HepG2 (cell line): ENCODE measurements around the gene NSUN2. TPM values are rescaled to one million over a fixed set of nuclear protein-coding genes. Genes with fewer than 3 reads are reported as not detected.

ENCODE experiments used
- ATAC-seq: fragments of 200-7000 bp; cut with Tn5 transposase; 3 replicates; pipeline ENCODE4 v1.9.1; 2020; ENCODE audit warnings: mild to moderate bottlenecking, moderate library complexity
- BruUV-seq: library from RNA; stranded (reverse); fragments of 400-500 nt; replicated peaks from 2 replicates; lab custom pipeline; 2021; lab: Mats Ljungman, UMichigan
- CTCF ChIA-PET: fragments of 300-600 bp; formaldehyde crosslinking; extraction: SDS; loops from one replicate; lab custom pipeline; 2021; ENCODE audit warnings: low total read pairs, inconsistent platforms, low intra/inter-chr PET ratio; lab: Yijun Ruan, JAX
- POLR2A ChIA-PET: fragments of 350-600 bp; sonication (Branson Sonifier 250); formaldehyde crosslinking; loops from one replicate; lab custom pipeline; 2020; ENCODE audit warnings: antibody characterized with exemption, inconsistent platforms; lab: Yijun Ruan, JAX
- DNase-seq: peaks from one replicate; pipeline ENCODE4 v3.0.0-alpha.2; 2015; ENCODE audit warnings: low spot score
- FAIRE-seq: peaks from 3 replicates; lab custom pipeline; 2011; peaks lifted over from hg19 to GRCh38; lab: Jason Lieb, UNC
- H2AFZ ChIP-seq: one replicate; pipeline ENCODE4 v1.6.1; 2011; ENCODE audit warnings: low read length, inconsistent platforms
- H3K27ac ChIP-seq: fragments of 300-600 bp; 3 replicates; pipeline ENCODE4 v1.8.0; 2011; ENCODE audit warnings: mixed run types, mild to moderate bottlenecking, mixed read lengths, low read length, inconsistent platforms; ENCODE audit not compliant: insufficient read depth; ENCODE audit errors: extremely low read length
- H3K27me3 ChIP-seq, 2 experiments: fragments of 200-600 bp in 1 of 2; 2 replicates in 1 of 2; 3 replicates in 1 of 2; pipeline versions ENCODE4 v1.6.0 to v1.8.0; 2011; ENCODE audit warnings: low read length in 2 of 2, mild to moderate bottlenecking in 2 of 2, moderate library complexity in 2 of 2, inconsistent platforms in 1 of 2; ENCODE audit not compliant: insufficient read depth in 2 of 2, control insufficient read depth in 1 of 2
- H3K36me3 ChIP-seq, 2 experiments: fragments of 200-600 bp in 1 of 2; replicated peaks in 1 of 2; 2 replicates in 1 of 2; 3 replicates in 1 of 2; pipeline versions ENCODE4 v1.5.1 to v1.8.0; 2011; ENCODE audit warnings: low read length in 2 of 2, inconsistent platforms in 1 of 2; ENCODE audit not compliant: insufficient read depth in 2 of 2, control insufficient read depth in 1 of 2
- H3K4me1 ChIP-seq: 2 replicates; pipeline ENCODE4 v1.5.1; 2012; ENCODE audit warnings: low read length, inconsistent platforms; ENCODE audit not compliant: insufficient read depth
- H3K4me2 ChIP-seq: 2 replicates; pipeline ENCODE4 v1.6.0; 2011; ENCODE audit warnings: low read depth, low read length, inconsistent platforms
- H3K4me3 ChIP-seq, 3 experiments: fragments of 200-600 bp in 1 of 3; sonication (generic), shearing (Covaris generic) in 1 of 3; replicated peaks in 1 of 3; 2 replicates each; pipeline ENCODE4 v1.5.1; 2011 to 2016; ENCODE audit warnings: low read length in 3 of 3, inconsistent platforms in 2 of 3, low read depth in 2 of 3, mild to moderate bottlenecking in 2 of 3, control low read depth in 1 of 3, mixed read lengths in 1 of 3; ENCODE audit not compliant: insufficient read depth in 1 of 3
- H3K79me2 ChIP-seq: one replicate; pipeline ENCODE4 v1.6.1; 2011; ENCODE audit warnings: low read length, inconsistent platforms; ENCODE audit not compliant: insufficient read depth
- H3K9ac ChIP-seq: 2 replicates; pipeline ENCODE4 v1.6.0; 2011; ENCODE audit warnings: mild to moderate bottlenecking, low read depth, low read length, inconsistent platforms; ENCODE audit not compliant: insufficient read depth
- H3K9me3 ChIP-seq: 2 replicates; pipeline ENCODE4 v1.5.1; 2012; ENCODE audit warnings: mild to moderate bottlenecking, low read length
- H4K20me1 ChIP-seq: 2 replicates; pipeline ENCODE4 v1.6.0; 2011; ENCODE audit warnings: inconsistent platforms, mild to moderate bottlenecking, low read length, moderate library complexity; ENCODE audit not compliant: insufficient read depth
- AGO1 ChIP-seq: fragments of 200-400 bp; formaldehyde crosslinking; IDR thresholded peaks from 2 replicates; pipeline ENCODE4 v1.6.1; 2017; ENCODE audit warnings: mild to moderate bottlenecking, low read depth, low read length, moderate library complexity; ENCODE audit not compliant: poor library complexity, severe bottlenecking
- FOXA3 ChIP-seq: IDR thresholded peaks from 2 replicates; pipeline ENCODE4 v1.6.1; 2016; ENCODE audit warnings: missing genetic modification reagents, missing compliant biosample characterization
- HNF4A ChIP-seq: sonication (generic); formaldehyde crosslinking; IDR thresholded peaks from 2 replicates; pipeline ENCODE4 v1.4.0; 2020; ENCODE audit warnings: missing genetic modification reagents
- MAFF ChIP-seq: IDR thresholded peaks from 2 replicates; pipeline ENCODE4 v1.6.1; 2011; ENCODE audit warnings: low read depth, low read length, improper control_type of control experiment
- MAFK ChIP-seq, 2 experiments: IDR thresholded peaks in 1 of 2; conservative IDR thresholded peaks in 1 of 2; 2 replicates each; pipeline ENCODE4 v1.6.1; 2011; ENCODE audit warnings: improper control_type of control experiment in 2 of 2, low read length in 2 of 2
- MED13 ChIP-seq: sonication (generic); formaldehyde crosslinking; IDR thresholded peaks from 2 replicates; pipeline ENCODE4 v1.5.0; 2020; ENCODE audit warnings: missing genetic modification reagents
- NFE2L2 ChIP-seq: fragments of 150-350 bp; IDR thresholded peaks from 2 replicates; pipeline ENCODE4 v1.6.1; 2014; ENCODE audit warnings: low read length
- SAP130 ChIP-seq: IDR thresholded peaks from 2 replicates; pipeline ENCODE4 v1.6.1; 2016; ENCODE audit warnings: low read depth
- ZMYM3 ChIP-seq: sonication (generic); formaldehyde crosslinking; IDR thresholded peaks from 2 replicates; pipeline ENCODE4 v1.5.1; 2020; ENCODE audit warnings: mild to moderate bottlenecking, missing genetic modification reagents
- ZNF160 ChIP-seq: sonication (generic); formaldehyde crosslinking; IDR thresholded peaks from 2 replicates; pipeline ENCODE4 v1.8.0; 2022; ENCODE audit warnings: mild to moderate bottlenecking, inconsistent platforms, missing genetic modification reagents
- ZNF720 ChIP-seq: sonication (generic); formaldehyde crosslinking; IDR thresholded peaks from 2 replicates; pipeline ENCODE4 v1.4.0; 2020; ENCODE audit warnings: missing genetic modification reagents
- ZNF768 ChIP-seq: sonication (generic); formaldehyde crosslinking; IDR thresholded peaks from 2 replicates; pipeline ENCODE4 v1.4.0; 2020; ENCODE audit warnings: missing genetic modification reagents
- WGBS: methylation state at CpG from one replicate; pipeline ENCODE4 v1.1.6; 2017; ENCODE audit warnings: low lambda C conversion rate; 5-methylcytosine and 5-hydroxymethylcytosine counted together
- in situ Hi-C: cut with HindIII; loops from 2 replicates; pipeline ENCODE4 v1.10.0; 2017; ENCODE audit warnings: low pct_unique_long_range_greater_than_20kb; ENCODE audit not compliant: extremely low pct_ligation_motif_present
- intact Hi-C: fragments of 100-400 bp; cut with micrococcal nuclease; formaldehyde crosslinking; loops from one replicate; pipeline ENCODE4 v1.10.0; 2022; ENCODE audit not compliant: unreplicated experiment
- polyA plus RNA-seq, 8 experiments: library from polyadenylated mRNA; depleted of rRNA in 3 of 8; stranded (reverse) in 7 of 8; unstranded in 1 of 8; fragments of >200 nt; fragmentation: Illumina TruSeq in 4 of 8; extraction: Trizol in 4 of 8; gene quantifications; 2 replicates each; pipeline versions ENCODE4 v1.2.1 to v1.2.3, GENCODE V29; 2011 to 2016; ENCODE audit warnings: low read depth in 4 of 8, missing spikeins in 1 of 8, mixed read lengths in 1 of 8; ENCODE audit not compliant: insufficient read depth in 1 of 8
- total RNA-seq, 5 experiments: library from RNA; depleted of rRNA; stranded (reverse); fragments of >200 nt; fragmentation: Illumina TruSeq; extraction: Trizol; gene quantifications; 2 replicates each; pipeline ENCODE4 v1.2.3, GENCODE V29; 2016; ENCODE audit warnings: low read depth in 1 of 5
- TF ChIP-seq, protein P1 (sequence below): sonication (generic); formaldehyde crosslinking; IDR thresholded peaks from 2 replicates; pipeline ENCODE4 v1.4.0; 2020; ENCODE audit warnings: mild to moderate bottlenecking, missing genetic modification reagents

Gene NSUN2
- total and polyA plus RNA-seq, 2 of the 13 experiments (the other 11 are each of a cell fraction or from before 2014, with no cell fraction given), result 51.7 to 69.1 TPM

DNA sequence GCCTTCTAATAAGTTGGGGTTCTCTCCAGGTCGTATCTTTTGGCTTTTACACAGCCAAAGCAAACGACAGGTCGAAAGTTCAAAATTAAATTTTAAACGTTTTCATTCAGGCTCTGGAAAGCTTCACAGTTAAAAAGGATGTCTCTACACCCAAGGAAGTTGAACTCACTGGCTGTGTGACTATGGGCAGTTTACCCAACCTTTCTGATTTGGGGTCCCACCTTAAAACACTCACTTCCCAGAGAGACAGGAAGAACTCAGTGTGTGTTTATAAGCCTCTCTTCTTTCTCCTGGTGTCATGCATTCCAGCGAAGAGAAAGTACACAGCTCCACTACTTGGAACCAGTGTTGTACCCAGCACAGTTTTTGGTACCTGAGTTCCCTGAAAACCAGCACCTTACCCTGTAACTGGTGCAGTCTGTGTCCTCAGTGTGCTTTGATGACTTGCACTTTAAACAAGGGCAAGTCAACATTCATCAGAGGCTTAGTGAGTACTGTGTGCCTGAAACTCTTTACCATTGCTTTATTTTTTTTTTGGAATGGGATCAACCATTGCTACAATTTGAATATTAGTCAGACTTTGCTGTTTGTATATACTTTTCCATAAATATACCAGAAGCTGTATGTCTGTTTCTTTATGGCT lies 2.1 kb upstream of the NSUN2 start:
- H3K36me3 ChIP-seq, result peaks cover 0 to 6% of the 10 kb centered on the region in 2 experiments; a peak in 2 of 5 replicates
- in situ Hi-C loops (loop anchor here (5.0 kb wide), 1 partner anchor 77 kb away; the partner anchor contains the start of gene TENT4A), intact Hi-C loops (loop anchor here (1.0 to 5.0 kb wide), 3 partner anchors 77 to 1237 kb away; no protein-coding TSS in a partner anchor)
- CTCF ChIA-PET, result no interaction called here
- 30% methylated on average over 5 of the region's 5 CpGs for WGBS
- H3K9me3 ChIP-seq, result no peaks in the 10 kb centered on the region
- no peak overlapping the region for H3K9ac ChIP-seq
- BruUV-seq, result TSS peak; percentile 51
- POLR2A ChIA-PET, result no interaction called here
- peaks cover 4% of the 10 kb centered on the region; the same call in 1 of the 2 replicates for H4K20me1 ChIP-seq
- FAIRE-seq (peak; percentile 37), DNase-seq (peak; percentile 32), ATAC-seq (no peak; the same call in 2 of the 3 replicates)
- H3K4me2 ChIP-seq, result peak overlapping the region; percentile 81
- TF ChIP-seq AGO1, result no peak
- peak; percentile 57; the same call in 1 of the 2 replicates for TF ChIP-seq ZMYM3 (CRISPR knock-in tag)
- TF ChIP-seq MAFK (conservative IDR thresholded peaks at IDR 0.05 in 1 of 2, IDR thresholded peaks at IDR 0.05 in 1 of 2; ENCODE audit: low read length in 2 of 2), result peak in 1 of 2 experiments; percentile 41; a peak in 1 of 4 replicates
- peak; percentile 64; the same call in 1 of the 2 replicates for TF ChIP-seq NFE2L2
- no peak for TF ChIP-seq MED13 (CRISPR knock-in tag)
- peak; percentile 71; the same call in 1 of the 2 replicates for TF ChIP-seq ZNF768 (CRISPR knock-in tag)
- TF ChIP-seq MAFF, result 0 out of 2 replicates have a peak, but pooled peaks have one; percentile 19
- TF ChIP-seq SAP130 (CRISPR knock-in tag), result peak; percentile 35; the same call in 1 of the 2 replicates
- TF ChIP-seq, protein P1, sequence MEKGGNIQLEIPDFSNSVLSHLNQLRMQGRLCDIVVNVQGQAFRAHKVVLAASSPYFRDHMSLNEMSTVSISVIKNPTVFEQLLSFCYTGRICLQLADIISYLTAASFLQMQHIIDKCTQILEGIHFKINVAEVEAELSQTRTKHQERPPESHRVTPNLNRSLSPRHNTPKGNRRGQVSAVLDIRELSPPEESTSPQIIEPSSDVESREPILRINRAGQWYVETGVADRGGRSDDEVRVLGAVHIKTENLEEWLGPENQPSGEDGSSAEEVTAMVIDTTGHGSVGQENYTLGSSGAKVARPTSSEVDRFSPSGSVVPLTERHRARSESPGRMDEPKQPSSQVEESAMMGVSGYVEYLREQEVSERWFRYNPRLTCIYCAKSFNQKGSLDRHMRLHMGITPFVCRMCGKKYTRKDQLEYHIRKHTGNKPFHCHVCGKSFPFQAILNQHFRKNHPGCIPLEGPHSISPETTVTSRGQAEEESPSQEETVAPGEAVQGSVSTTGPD (CRISPR knock-in tag), result no peak
- no peak for TF ChIP-seq ZNF720 (CRISPR knock-in tag)
- TF ChIP-seq ZNF160 (CRISPR knock-in tag), result no peak
- TF ChIP-seq HNF4A (CRISPR knock-in tag), result peak; percentile 39; the same call in 1 of the 2 replicates
- 0 out of 2 replicates have a peak, but pooled peaks have one; percentile 13 for TF ChIP-seq FOXA3 (CRISPR knock-in tag)
- H3K79me2 ChIP-seq, result peaks cover 33% of the 10 kb centered on the region
- H3K27ac ChIP-seq, result peak overlapping the region; percentile 22
- no peaks in the 10 kb centered on the region; a peak in 1 of 5 replicates for H3K27me3 ChIP-seq
- H3K4me1 ChIP-seq, result peaks cover 56% of the 10 kb centered on the region
- H2AFZ ChIP-seq, result no peak overlapping the region
- H3K4me3 ChIP-seq, result peak overlapping the region in 1 of 3 experiments; percentile 32; a peak in 1 of 6 replicates
